Muscle of back (tissue), 11 donors: ENCODE measurements around the gene KNDC1. TPM values are rescaled to one million over a fixed set of nuclear protein-coding genes. Genes with fewer than 3 reads are reported as not detected.
"Not testable (repeated sequence)": the region's sequence is repeated elsewhere in the genome, so short reads cannot be mapped to it uniquely, and the experiment has no call there.

Source experiments
- DNase-seq, 3 donors: peaks; one replicate each; pipeline versions ENCODE4 v3.0.0 to v3.0.0-alpha.2; 2013
- polyA plus RNA-seq, 10 donors: library from polyadenylated mRNA; unstranded; fragments of 120-200 nt; gene quantifications; one replicate each; pipeline ENCODE4 v1.2.1, GENCODE V29; 2013; ENCODE audit not compliant: insufficient read length in 10 of 10

KNDC1 gene
- polyA plus RNA-seq, 10 donors = 1.4 to 7.5 (median 4.1) TPM

DNA sequence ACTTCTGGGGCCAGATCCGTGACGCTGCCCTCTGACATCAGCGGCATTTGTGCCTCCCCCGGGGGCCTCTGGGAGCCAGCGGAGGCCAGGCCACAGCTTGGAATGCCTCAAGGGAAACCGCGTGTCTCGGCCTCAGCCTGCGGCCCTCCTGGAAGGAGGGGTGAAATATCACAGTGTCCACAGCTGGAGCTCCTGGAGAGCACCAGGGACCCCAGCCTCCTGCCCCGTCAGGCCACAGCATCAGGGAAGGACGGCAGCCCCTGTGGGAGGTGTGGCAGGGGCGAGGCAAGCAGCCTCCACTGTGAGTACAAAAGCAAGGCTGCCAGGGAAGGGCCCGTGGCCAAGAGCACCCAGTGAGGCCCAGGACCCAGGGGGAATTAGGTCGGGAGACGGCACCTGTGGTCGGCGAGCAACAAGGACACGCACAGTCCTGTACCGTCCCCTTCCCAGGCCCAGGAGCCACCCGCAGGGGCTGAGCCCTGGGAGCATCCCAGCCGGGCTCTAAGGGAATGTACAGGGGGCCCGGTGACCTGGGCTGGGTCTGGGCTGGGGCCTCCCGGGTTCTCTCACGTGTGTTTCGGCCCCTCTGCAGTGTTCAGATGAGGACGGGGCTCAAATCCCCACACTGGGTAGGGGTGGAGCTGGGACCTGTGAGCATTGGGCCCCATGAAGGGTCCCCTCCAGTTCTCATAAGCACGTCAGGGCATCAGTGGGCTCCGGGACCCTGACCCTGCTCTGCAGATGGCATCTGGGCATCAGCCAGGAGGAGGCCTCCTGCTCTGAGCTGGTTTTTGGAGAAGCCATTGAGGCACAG is 18.7 kb upstream of the KNDC1 start:
- no peak for DNase-seq

GRCh38 chr10:133141958-133142340 is 18.1 kb upstream of the KNDC1 start:
- no peak for DNase-seq

GRCh38 chr10:133142523-133143199 is 17.4 kb upstream of the KNDC1 start:
- no peak for DNase-seq

GRCh38 chr10:133143200-133143533 is 16.9 kb upstream of the KNDC1 start:
- DNase-seq = no peak

DNA sequence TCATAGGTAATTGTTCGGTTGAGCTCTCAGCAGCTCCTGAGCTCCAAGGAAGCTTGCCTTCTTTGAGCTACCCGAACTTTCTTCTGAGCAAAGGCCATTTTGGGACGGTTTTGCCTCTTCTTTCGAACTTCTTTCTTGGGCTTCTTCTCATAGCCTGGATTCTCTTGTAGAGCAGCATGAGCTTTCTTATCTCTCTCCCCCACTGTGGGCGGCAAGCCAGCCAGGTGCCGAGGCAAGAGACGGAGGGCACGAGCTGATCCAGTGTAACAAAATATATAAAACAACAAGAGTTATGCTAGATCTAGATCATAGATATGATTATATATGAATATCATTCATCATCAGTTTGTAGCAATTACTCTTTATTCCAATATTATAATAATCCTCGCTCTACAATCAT is 16.5 kb upstream of the KNDC1 start:
- no peak for DNase-seq

DNA sequence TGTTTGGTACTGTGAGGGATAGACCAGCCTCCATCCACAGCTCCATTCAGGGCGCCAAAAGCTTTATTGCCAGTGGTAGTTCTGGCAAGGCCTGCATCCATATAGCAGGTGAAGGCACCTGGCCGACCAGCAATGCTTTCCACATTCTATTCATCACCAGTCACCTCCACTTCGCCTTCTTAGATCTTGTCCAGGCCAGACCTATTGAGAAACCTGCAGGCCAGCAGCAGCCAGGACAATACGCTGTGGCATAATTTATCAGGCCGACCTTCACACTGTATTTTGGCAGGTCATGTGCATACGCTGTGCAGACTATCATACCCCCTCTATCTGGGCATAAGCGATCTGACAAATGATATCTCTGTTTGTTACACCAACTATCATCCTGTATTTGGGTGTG is 15.2 kb upstream of the KNDC1 start:
- no peak for DNase-seq

DNA sequence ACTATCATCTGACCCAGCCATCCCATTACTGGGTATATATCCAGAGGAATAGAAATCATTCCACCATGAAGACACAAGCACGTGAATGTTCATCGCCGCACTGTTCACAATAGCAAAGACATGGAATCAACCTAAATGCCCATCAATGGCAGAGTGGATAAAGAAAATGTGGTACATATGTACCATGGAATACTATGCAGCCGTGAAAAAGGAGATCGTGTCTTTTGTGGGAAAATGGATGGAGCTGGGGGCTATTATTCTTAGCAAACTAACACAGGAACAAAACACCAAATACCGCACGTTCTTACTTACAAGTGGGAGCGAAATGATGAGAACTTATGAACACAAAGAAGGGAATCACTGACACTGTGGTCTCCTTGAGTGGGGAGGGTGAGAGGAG is 9.8 kb upstream of the KNDC1 start:
- DNase-seq = no peak

GRCh38 chr10:133150656-133151055 is 9.4 kb upstream of the KNDC1 start:
- no peak for DNase-seq

- not testable (repeated sequence) for DNase-seq
Observed at GRCh38 chr10:133151071-133151470, 8.9 kb upstream of the KNDC1 start.

GRCh38 chr10:133151543-133151972 is 8.5 kb upstream of the KNDC1 start:
- no peak for DNase-seq

DNA sequence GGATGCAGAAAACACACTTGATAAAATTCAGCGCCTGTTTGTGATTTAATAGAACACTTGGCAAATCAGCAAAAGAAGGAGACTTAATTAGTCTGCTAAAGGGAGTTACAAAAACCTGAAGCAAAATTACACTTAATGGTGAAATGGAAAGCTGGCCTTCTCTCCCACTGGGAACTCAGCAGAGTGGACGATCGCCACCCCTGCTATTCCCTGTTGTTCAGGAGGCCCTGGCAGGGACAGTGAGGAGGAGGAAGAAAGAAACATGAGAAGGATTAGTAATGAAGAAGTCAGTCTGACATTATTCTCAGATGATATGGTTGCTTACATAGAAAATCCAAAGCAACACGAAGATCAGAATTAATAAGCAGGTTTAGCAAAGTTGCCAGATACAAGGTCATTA is 5.6 kb upstream of the KNDC1 start:
- DNase-seq = no peak

DNA sequence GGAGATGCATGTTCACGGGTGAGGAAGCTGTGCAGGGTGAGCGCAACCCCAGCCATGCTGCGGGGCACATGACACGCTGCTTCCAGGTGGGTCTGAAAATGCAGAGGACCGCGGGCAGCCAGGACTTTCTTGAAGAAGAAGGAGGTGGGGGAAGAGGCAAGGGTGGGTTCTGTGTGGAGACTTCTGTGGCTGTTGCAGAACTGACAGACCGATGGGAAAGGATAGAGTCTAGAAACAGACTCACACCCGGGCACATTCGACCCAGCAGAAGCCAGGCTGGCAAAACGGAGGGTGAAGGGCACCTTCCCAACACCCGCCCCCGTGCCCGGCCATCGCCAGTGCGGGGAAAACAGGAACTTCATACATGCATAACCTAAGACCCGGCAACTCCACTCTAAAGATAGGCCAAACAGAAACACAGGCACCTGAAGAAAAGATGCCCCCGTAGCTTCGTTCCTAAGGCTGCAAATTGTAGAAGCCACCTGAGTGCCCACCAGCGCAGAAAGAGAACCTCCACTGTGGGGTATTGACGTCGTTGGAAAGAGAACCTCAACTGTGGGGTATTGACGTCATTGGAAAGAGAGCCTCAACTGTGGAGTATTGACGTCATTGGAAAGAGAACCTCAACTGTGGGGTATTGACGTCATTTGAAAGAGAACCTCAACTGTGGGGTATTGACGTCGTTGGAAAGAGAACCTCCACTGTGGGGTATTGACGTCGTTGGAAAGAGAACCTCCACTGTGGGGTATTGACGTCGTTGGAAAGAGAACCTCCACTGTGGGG is 4.8 kb upstream of the KNDC1 start:
- no peak for DNase-seq

DNA sequence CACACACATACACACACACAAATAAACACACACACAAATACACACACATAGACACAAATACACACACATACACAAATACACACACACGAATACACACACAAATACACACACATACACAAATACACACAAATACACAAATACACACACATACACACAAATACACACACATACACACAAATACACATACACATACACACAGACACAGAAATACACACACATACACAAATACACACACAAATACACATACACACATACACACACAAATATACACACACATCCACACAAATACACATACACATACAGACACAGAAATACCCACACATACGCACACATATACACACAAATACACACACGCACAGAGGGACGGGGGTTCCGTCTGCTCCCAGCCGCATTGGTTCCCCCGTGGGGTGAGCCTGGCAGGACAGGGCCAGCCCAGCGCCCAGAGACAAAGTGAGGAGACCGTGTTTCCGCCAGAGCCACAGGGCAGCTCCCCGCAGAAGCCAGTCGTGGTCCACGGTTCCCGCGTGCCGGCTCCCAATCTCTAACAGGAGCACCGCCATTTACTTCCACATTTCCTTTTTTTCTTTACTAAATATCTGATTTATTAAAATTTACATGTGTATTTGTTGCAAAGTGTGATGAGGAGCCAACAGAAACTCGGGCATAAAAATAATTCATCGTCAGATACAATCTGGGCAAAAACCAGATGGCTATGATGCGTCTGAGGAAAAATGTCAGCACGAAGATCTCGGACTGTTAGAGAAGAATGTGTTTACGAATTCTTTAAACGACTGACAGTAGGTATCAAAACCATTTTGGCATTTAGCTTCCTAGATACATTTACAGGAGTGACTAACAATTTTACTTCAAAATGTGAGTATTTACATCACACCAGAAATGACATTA is 3.1 kb upstream of the KNDC1 start:
- DNase-seq = no peak

GRCh38 chr10:133157662-133158436 is 2.2 kb upstream of the KNDC1 start:
- DNase-seq = no peak

DNA sequence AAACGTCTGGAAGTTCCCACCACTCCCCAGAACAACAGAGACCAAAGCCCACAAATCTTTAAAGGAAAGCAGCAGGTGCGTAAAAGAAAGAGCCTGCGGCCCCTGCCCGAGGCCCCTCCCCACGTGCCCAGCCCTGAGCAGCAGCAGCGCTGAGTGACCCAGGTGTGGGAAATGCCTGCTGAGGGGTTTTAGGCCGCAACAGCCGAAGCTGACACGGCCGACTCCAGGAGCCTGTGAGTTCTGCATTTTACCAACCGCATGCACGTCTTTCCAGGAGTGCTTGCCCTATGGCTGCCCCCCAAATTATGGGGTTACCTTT is 1.6 kb upstream of the KNDC1 start:
- DNase-seq = no peak

DNA sequence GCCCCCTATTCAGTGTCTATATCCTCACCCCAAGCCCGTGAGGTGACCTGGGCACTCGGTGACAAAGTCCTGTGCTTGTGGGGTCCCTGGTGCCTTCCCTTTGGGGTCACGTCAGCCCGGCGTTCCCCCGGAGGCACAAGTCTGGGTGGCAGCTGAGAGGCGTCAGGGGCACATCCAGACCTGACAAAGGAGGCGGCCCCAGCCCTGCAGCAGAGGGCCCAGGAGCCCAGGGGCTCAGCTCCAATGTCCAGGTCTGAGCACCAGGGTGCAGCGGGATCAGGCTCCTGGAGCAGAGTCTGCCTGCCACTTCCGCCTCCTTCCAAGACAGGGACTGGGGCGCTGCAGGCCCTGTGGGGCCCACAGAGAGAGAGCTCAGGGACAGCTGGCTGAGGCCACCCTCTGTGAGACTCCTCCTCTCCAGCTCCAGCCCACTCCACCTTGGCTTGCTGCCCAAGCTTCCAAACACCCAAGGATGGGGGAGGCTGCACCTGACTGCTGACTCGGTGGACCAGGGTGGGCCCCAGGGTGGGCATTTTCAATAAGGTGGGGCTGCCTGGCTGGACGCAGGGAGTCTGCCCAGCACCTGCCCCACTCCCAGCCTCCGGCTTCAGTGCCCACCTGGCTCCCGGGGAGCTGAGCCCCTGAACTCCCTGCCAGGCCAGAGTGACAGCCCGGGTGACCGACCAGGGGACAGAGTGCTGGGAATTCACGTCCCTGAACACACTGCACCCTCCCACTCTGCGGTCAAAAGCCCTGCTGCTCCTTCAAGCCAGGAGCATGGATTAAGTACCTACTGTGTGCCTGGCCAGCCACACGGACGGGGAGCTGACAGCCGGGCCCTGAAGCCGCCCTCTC is 1.0 kb upstream of the KNDC1 start:
- no peak for DNase-seq

DNA sequence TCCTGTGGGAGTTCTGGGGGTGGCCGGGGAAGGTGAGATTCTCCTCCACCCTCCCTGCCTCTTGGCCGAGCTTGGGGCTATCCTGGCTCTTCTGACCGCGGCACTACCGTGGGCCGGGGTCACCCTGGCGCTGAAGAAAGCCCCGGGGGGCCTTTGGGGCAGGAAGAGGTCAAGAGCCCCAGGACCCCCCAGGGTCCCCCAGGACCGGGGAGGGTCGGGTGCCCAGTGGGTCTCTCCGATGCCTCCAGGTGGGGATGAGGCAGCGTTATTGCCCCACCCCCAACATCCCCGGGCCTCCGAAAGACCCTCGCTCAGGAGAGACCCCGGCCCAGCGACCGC is 439 bp upstream of the KNDC1 start:
- no peak for DNase-seq

DNA sequence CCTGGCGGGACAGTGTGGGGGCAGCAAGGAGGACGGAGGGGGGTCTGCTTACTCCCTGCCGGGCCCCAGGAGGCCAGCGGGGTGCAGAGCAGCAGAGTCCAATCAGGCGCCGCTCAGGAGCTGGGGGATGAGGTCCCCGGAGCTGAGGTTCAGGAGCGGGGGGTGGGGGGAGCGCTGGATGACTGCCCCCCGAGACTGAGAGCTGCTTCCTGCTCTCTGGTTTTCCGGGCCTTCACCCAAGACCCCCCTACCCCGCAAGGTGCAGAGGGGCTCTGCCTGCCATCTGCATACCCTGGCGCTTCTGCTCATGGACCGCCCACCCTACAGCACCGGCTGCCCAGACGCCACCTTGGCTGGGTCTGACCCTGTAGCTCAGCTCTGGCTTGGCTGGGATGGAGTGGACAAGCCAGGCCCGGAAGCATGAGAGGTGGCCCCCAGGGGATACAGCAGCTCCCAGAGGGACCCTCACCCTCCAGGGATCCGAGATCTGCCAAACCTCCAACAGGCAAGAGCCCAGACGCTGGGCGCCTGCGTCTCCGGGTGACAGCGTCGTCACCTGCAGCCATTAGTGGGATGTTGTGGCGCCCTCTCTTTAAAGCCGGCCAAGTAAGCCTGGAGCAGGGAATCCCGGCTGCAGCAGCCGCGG is 930 bp downstream of the KNDC1 start:
- no peak for DNase-seq

DNA sequence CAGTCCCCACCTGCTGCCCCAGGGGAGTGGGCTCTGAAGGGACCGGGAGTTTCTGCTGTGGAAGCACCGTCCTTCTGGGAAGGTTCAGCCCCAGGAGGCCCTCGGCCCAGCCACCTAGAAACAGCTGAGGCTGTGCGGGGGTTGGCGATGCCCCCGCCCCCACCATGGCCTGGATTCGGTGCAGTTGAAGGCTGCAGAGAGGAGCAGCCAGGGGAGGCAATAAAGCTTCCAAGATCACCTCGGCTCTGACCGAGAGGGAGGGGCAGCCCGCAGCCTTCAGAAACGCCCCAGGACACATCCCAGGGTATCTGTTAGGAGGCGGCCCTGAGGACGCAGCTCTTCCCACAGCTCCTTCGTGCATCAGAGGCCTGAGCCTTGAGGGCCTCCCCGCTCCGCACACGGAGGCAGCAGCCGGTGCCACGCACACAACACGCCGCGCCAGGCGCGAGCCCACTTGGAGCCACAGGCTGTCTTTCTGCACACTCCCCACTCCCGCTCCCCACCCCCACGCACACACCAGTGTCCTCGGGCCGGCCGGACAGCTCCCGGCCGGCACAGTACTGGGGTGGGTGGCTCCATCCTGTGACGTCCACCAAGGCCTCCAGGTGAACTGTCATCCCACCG is 1.6 kb downstream of the KNDC1 start:
- no peak for DNase-seq
